HepG2 (cell line): Measurements from ENCODE around the gene UBALD1. TPM values are rescaled to one million over a fixed set of nuclear protein-coding genes. Genes with fewer than 3 reads are reported as not detected.

Source experiments
- ATAC-seq: fragments of 200-7000 bp; cut with Tn5 transposase; 3 replicates; pipeline ENCODE4 v1.9.1; 2020; ENCODE audit warnings: mild to moderate bottlenecking, moderate library complexity
- BruUV-seq: library from RNA; stranded (reverse); fragments of 400-500 nt; replicated peaks from 2 replicates; lab custom pipeline; 2021; lab: Mats Ljungman, UMichigan
- CTCF ChIA-PET: fragments of 300-600 bp; formaldehyde crosslinking; extraction: SDS; loops from one replicate; lab custom pipeline; 2021; ENCODE audit warnings: low total read pairs, inconsistent platforms, low intra/inter-chr PET ratio; lab: Yijun Ruan, JAX
- POLR2A ChIA-PET: fragments of 350-600 bp; sonication (Branson Sonifier 250); formaldehyde crosslinking; loops from one replicate; lab custom pipeline; 2020; ENCODE audit warnings: antibody characterized with exemption, inconsistent platforms; lab: Yijun Ruan, JAX
- DNase-seq: peaks from one replicate; pipeline ENCODE4 v3.0.0-alpha.2; 2015; ENCODE audit warnings: low spot score
- FAIRE-seq: peaks from 3 replicates; lab custom pipeline; 2011; peaks lifted over from hg19 to GRCh38; lab: Jason Lieb, UNC
- H2AFZ ChIP-seq: one replicate; pipeline ENCODE4 v1.6.1; 2011; ENCODE audit warnings: low read length, inconsistent platforms
- H3K27ac ChIP-seq: fragments of 300-600 bp; 3 replicates; pipeline ENCODE4 v1.8.0; 2011; ENCODE audit warnings: mixed run types, mild to moderate bottlenecking, mixed read lengths, low read length, inconsistent platforms; ENCODE audit not compliant: insufficient read depth; ENCODE audit errors: extremely low read length
- H3K27me3 ChIP-seq, 2 experiments: fragments of 200-600 bp in 1 of 2; 2 replicates in 1 of 2; 3 replicates in 1 of 2; pipeline versions ENCODE4 v1.6.0 to v1.8.0; 2011; ENCODE audit warnings: low read length in 2 of 2, mild to moderate bottlenecking in 2 of 2, moderate library complexity in 2 of 2, inconsistent platforms in 1 of 2; ENCODE audit not compliant: insufficient read depth in 2 of 2, control insufficient read depth in 1 of 2
- H3K36me3 ChIP-seq, 2 experiments: fragments of 200-600 bp in 1 of 2; replicated peaks in 1 of 2; 2 replicates in 1 of 2; 3 replicates in 1 of 2; pipeline versions ENCODE4 v1.5.1 to v1.8.0; 2011; ENCODE audit warnings: low read length in 2 of 2, inconsistent platforms in 1 of 2; ENCODE audit not compliant: insufficient read depth in 2 of 2, control insufficient read depth in 1 of 2
- H3K4me1 ChIP-seq: 2 replicates; pipeline ENCODE4 v1.5.1; 2012; ENCODE audit warnings: low read length, inconsistent platforms; ENCODE audit not compliant: insufficient read depth
- H3K4me2 ChIP-seq: 2 replicates; pipeline ENCODE4 v1.6.0; 2011; ENCODE audit warnings: low read depth, low read length, inconsistent platforms
- H3K4me3 ChIP-seq, 3 experiments: fragments of 200-600 bp in 1 of 3; sonication (generic), shearing (Covaris generic) in 1 of 3; replicated peaks in 1 of 3; 2 replicates each; pipeline ENCODE4 v1.5.1; 2011 to 2016; ENCODE audit warnings: low read length in 3 of 3, inconsistent platforms in 2 of 3, low read depth in 2 of 3, mild to moderate bottlenecking in 2 of 3, control low read depth in 1 of 3, mixed read lengths in 1 of 3; ENCODE audit not compliant: insufficient read depth in 1 of 3
- H3K79me2 ChIP-seq: one replicate; pipeline ENCODE4 v1.6.1; 2011; ENCODE audit warnings: low read length, inconsistent platforms; ENCODE audit not compliant: insufficient read depth
- H3K9ac ChIP-seq: 2 replicates; pipeline ENCODE4 v1.6.0; 2011; ENCODE audit warnings: mild to moderate bottlenecking, low read depth, low read length, inconsistent platforms; ENCODE audit not compliant: insufficient read depth
- H3K9me3 ChIP-seq: 2 replicates; pipeline ENCODE4 v1.5.1; 2012; ENCODE audit warnings: mild to moderate bottlenecking, low read length
- H4K20me1 ChIP-seq: 2 replicates; pipeline ENCODE4 v1.6.0; 2011; ENCODE audit warnings: inconsistent platforms, mild to moderate bottlenecking, low read length, moderate library complexity; ENCODE audit not compliant: insufficient read depth
- GABPA ChIP-seq, 2 experiments: IDR thresholded peaks; 2 replicates each; pipeline ENCODE4 v1.6.1; 2011 to 2016; ENCODE audit warnings: low read depth in 2 of 2, low read length in 1 of 2, missing biosample characterization in 1 of 2, missing genetic modification characterization in 1 of 2
- HNF4A ChIP-seq: sonication (generic); formaldehyde crosslinking; IDR thresholded peaks from 2 replicates; pipeline ENCODE4 v1.4.0; 2020; ENCODE audit warnings: missing genetic modification reagents
- NFKBIZ ChIP-seq: IDR thresholded peaks from 2 replicates; pipeline ENCODE4 v1.6.1; 2018; ENCODE audit warnings: missing genetic modification reagents, missing compliant biosample characterization
- NR2F6 ChIP-seq, 2 experiments: IDR thresholded peaks; 2 replicates each; pipeline ENCODE4 v1.6.1; 2016; ENCODE audit warnings: antibody characterized with exemption in 1 of 2, mild to moderate bottlenecking in 1 of 2
- ONECUT2 ChIP-seq: sonication (generic); formaldehyde crosslinking; IDR thresholded peaks from 2 replicates; pipeline ENCODE4 v1.4.0; 2020; ENCODE audit warnings: missing genetic modification reagents
- PATZ1 ChIP-seq: sonication (generic); formaldehyde crosslinking; IDR thresholded peaks from 2 replicates; pipeline ENCODE4 v1.4.0; 2020; ENCODE audit warnings: missing genetic modification reagents
- SOX6 ChIP-seq, 2 experiments: fragments of 450-650 bp in 1 of 2; sonication (generic) in 1 of 2; formaldehyde crosslinking in 1 of 2; IDR thresholded peaks; 2 replicates each; pipeline versions ENCODE4 v1.4.0 to v1.6.1; 2017 to 2020; ENCODE audit warnings: antibody characterized with exemption in 1 of 2, mild to moderate bottlenecking in 1 of 2, missing genetic modification reagents in 1 of 2
- SRSF4 ChIP-seq: fragments of 200-400 bp; formaldehyde crosslinking; IDR thresholded peaks from one replicate; pipeline ENCODE4 v1.6.1; 2018; ENCODE audit warnings: mild to moderate bottlenecking, low read depth, low read length, moderate library complexity; ENCODE audit not compliant: poor library complexity, severe bottlenecking
- ZNF350 ChIP-seq: sonication (generic); formaldehyde crosslinking; IDR thresholded peaks from 2 replicates; pipeline ENCODE4 v1.4.0; 2020; ENCODE audit warnings: mild to moderate bottlenecking, low read depth, missing genetic modification reagents, borderline replicate concordance
- ZNF607 ChIP-seq: sonication (generic); formaldehyde crosslinking; IDR thresholded peaks from 2 replicates; pipeline ENCODE4 v1.5.1; 2020; ENCODE audit warnings: missing genetic modification reagents, mild to moderate bottlenecking, borderline replicate concordance
- ZNF629 ChIP-seq: sonication (generic); formaldehyde crosslinking; conservative IDR thresholded peaks from 2 replicates; pipeline ENCODE4 v1.5.0; 2020; ENCODE audit warnings: missing genetic modification reagents
- WGBS: methylation state at CpG from one replicate; pipeline ENCODE4 v1.1.6; 2017; ENCODE audit warnings: low lambda C conversion rate; 5-methylcytosine and 5-hydroxymethylcytosine counted together
- in situ Hi-C: cut with HindIII; loops from 2 replicates; pipeline ENCODE4 v1.10.0; 2017; ENCODE audit warnings: low pct_unique_long_range_greater_than_20kb; ENCODE audit not compliant: extremely low pct_ligation_motif_present
- intact Hi-C: fragments of 100-400 bp; cut with micrococcal nuclease; formaldehyde crosslinking; loops from one replicate; pipeline ENCODE4 v1.10.0; 2022; ENCODE audit not compliant: unreplicated experiment
- polyA plus RNA-seq, 8 experiments: library from polyadenylated mRNA; depleted of rRNA in 3 of 8; stranded (reverse) in 7 of 8; unstranded in 1 of 8; fragments of >200 nt; fragmentation: Illumina TruSeq in 4 of 8; extraction: Trizol in 4 of 8; gene quantifications; 2 replicates each; pipeline versions ENCODE4 v1.2.1 to v1.2.3, GENCODE V29; 2011 to 2016; ENCODE audit warnings: low read depth in 4 of 8, missing spikeins in 1 of 8, mixed read lengths in 1 of 8; ENCODE audit not compliant: insufficient read depth in 1 of 8
- total RNA-seq, 5 experiments: library from RNA; depleted of rRNA; stranded (reverse); fragments of >200 nt; fragmentation: Illumina TruSeq; extraction: Trizol; gene quantifications; 2 replicates each; pipeline ENCODE4 v1.2.3, GENCODE V29; 2016; ENCODE audit warnings: low read depth in 1 of 5

Gene UBALD1
- total and polyA plus RNA-seq, 2 of the 13 experiments (the other 11 are each of a cell fraction or from before 2014, with no cell fraction given): 6.8 to 12.3 TPM

GRCh38 chr16:4660454-4661007 lies 45.8 kb upstream of the UBALD1 start:
- POLR2A ChIA-PET: interaction anchor here (1.0 to 1.6 kb wide), 4 partner anchors 32 to 184 kb away, joined by 3 to 4 read pairs (median 3); partner anchors contain the start of gene HMOX2
- H3K9me3 ChIP-seq: no peaks in the 10 kb centered on the region
- peaks cover 73% of the 10 kb centered on the region for H3K4me1 ChIP-seq
- H4K20me1 ChIP-seq: no peaks in the 10 kb centered on the region
- H3K27me3 ChIP-seq: no peaks in the 10 kb centered on the region
- H3K36me3 ChIP-seq: peaks cover 20 to 22% of the 10 kb centered on the region in 2 experiments; a peak in 4 of 5 replicates
- no peak overlapping the region for H2AFZ ChIP-seq
- in situ Hi-C loops (loop anchor here (5.0 kb wide), 1 partner anchor 43 kb away; no protein-coding TSS in a partner anchor), intact Hi-C loops (no loop called here)
- DNase-seq (peak; percentile 84), FAIRE-seq (peak; percentile 43), ATAC-seq (peak; percentile 67)
- WGBS: 25% methylated on average over 9 of the region's 18 CpGs
- CTCF ChIA-PET: no interaction called here
- peak overlapping the region; percentile 43; the same call in 1 of the 2 replicates for H3K9ac ChIP-seq
- H3K4me3 ChIP-seq: no peak overlapping the region
- H3K79me2 ChIP-seq: no peaks in the 10 kb centered on the region
- H3K27ac ChIP-seq: peak overlapping the region; percentile 68
- H3K4me2 ChIP-seq: peak overlapping the region; percentile 10; the same call in 1 of the 2 replicates
- BruUV-seq: no TSS peak
- TF ChIP-seq NFKBIZ (no peak), SRSF4 (no peak), ZNF350 (CRISPR knock-in tag) (no peak), SOX6 (IDR thresholded peaks at IDR 0.05) (no peak), SOX6 (CRISPR knock-in tag; IDR thresholded peaks at IDR 0.05) (0 out of 2 replicates have a peak, but pooled peaks have one; percentile 24), HNF4A (CRISPR knock-in tag) (peak; percentile 23; the same call in 1 of the 2 replicates), ZNF629 (CRISPR knock-in tag) (no peak), NR2F6 (IDR thresholded peaks at IDR 0.05) (no peak), NR2F6 (CRISPR knock-in tag; IDR thresholded peaks at IDR 0.05) (0 out of 2 replicates have a peak, but pooled peaks have one; percentile 7), PATZ1 (CRISPR knock-in tag) (peak; percentile 55), GABPA (IDR thresholded peaks at IDR 0.05; ENCODE audit: low read depth, low read length) (no peak), GABPA (CRISPR knock-in tag; IDR thresholded peaks at IDR 0.05; ENCODE audit: low read depth) (peak; percentile 37; the same call in 1 of the 2 replicates), ONECUT2 (CRISPR knock-in tag) (no peak), ZNF607 (CRISPR knock-in tag) (no peak)
